Stomach (tissue), 4 donors: ENCODE results near the gene MPV17.

ENCODE experiments used
- CTCF ChIP-seq, 7 experiments: fragments of 450-650 bp in 4 of 7; fragments of 200-600 bp in 3 of 7; sonication (generic) in 3 of 7; IDR thresholded peaks; one replicate each; pipeline ENCODE4 v1.5.1; 2016 to 2019; ENCODE audit warnings: antibody characterized with exemption in 7 of 7, control low read depth in 2 of 7, mild to moderate bottlenecking in 1 of 7
- POLR2A ChIP-seq, 4 donors: fragments of 450-650 bp; IDR thresholded peaks; one replicate each; pipeline ENCODE4 v1.6.1; 2016; ENCODE audit warnings: antibody characterized with exemption in 4 of 4, control low read depth in 2 of 4, mild to moderate bottlenecking in 1 of 4, moderate library complexity in 1 of 4

GRCh38 chr2:27280826-27281225 is 42.1 kb downstream of the MPV17 start:
- TF ChIP-seq CTCF (IDR thresholded peaks at IDR 0.05), result no peak
- TF ChIP-seq POLR2A (IDR thresholded peaks at IDR 0.05), result no peak
